ENCODE data around the gene GLMP. TPM values are rescaled to one million over a fixed set of nuclear protein-coding genes. Genes with fewer than 3 reads are reported as not detected.
A peak's percentile ranks its signal among the peaks of the same experiment; 100 is the strongest.

Gene GLMP
- total and polyA plus RNA-seq, 2 of the 13 experiments (the other 11 are each of a cell fraction or from before 2014, with no cell fraction given) = 44.6 to 75.8 TPM

- TF ChIP-seq AHDC1 (CRISPR knock-in tag; IDR thresholded peaks at IDR 0.05; ENCODE audit: borderline replicate concordance) = no peak
- no peak for TF ChIP-seq ZNF230 (CRISPR knock-in tag; IDR thresholded peaks at IDR 0.05)
- no peak for TF ChIP-seq MTA1 (CRISPR knock-in tag; IDR thresholded peaks at IDR 0.05; ENCODE audit: borderline replicate concordance)
- peak; percentile 41; the same call in 1 of the 2 replicates for TF ChIP-seq ZFP36L1 (CRISPR knock-in tag; IDR thresholded peaks at IDR 0.05)
- no peak for TF ChIP-seq HNRNPH1 (optimal IDR thresholded peaks at IDR 0.05; ENCODE audit: low read depth, low read length)
- TF ChIP-seq MXD1 (CRISPR knock-in tag; IDR thresholded peaks at IDR 0.05) = no peak
- 0 out of 2 replicates have a peak, but pooled peaks have one; percentile 28 for TF ChIP-seq ZFP90 (CRISPR knock-in tag; IDR thresholded peaks at IDR 0.05; ENCODE audit: borderline replicate concordance)
- no peak for TF ChIP-seq MAFF (IDR thresholded peaks at IDR 0.05; ENCODE audit: low read depth, low read length)
- TF ChIP-seq, protein P1, sequence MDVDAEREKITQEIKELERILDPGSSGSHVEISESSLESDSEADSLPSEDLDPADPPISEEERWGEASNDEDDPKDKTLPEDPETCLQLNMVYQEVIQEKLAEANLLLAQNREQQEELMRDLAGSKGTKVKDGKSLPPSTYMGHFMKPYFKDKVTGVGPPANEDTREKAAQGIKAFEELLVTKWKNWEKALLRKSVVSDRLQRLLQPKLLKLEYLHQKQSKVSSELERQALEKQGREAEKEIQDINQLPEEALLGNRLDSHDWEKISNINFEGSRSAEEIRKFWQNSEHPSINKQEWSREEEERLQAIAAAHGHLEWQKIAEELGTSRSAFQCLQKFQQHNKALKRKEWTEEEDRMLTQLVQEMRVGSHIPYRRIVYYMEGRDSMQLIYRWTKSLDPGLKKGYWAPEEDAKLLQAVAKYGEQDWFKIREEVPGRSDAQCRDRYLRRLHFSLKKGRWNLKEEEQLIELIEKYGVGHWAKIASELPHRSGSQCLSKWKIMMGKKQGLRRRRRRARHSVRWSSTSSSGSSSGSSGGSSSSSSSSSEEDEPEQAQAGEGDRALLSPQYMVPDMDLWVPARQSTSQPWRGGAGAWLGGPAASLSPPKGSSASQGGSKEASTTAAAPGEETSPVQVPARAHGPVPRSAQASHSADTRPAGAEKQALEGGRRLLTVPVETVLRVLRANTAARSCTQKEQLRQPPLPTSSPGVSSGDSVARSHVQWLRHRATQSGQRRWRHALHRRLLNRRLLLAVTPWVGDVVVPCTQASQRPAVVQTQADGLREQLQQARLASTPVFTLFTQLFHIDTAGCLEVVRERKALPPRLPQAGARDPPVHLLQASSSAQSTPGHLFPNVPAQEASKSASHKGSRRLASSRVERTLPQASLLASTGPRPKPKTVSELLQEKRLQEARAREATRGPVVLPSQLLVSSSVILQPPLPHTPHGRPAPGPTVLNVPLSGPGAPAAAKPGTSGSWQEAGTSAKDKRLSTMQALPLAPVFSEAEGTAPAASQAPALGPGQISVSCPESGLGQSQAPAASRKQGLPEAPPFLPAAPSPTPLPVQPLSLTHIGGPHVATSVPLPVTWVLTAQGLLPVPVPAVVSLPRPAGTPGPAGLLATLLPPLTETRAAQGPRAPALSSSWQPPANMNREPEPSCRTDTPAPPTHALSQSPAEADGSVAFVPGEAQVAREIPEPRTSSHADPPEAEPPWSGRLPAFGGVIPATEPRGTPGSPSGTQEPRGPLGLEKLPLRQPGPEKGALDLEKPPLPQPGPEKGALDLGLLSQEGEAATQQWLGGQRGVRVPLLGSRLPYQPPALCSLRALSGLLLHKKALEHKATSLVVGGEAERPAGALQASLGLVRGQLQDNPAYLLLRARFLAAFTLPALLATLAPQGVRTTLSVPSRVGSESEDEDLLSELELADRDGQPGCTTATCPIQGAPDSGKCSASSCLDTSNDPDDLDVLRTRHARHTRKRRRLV (CRISPR knock-in tag; IDR thresholded peaks at IDR 0.05) = no peak
- TF ChIP-seq EHMT2 (IDR thresholded peaks at IDR 0.05; ENCODE audit: borderline replicate concordance, low read depth, low read length) = no peak
- TF ChIP-seq FOXK2 (IDR thresholded peaks at IDR 0.05) = no peak
- no peak for TF ChIP-seq JUN (CRISPR knock-in tag; IDR thresholded peaks at IDR 0.05)
- TF ChIP-seq ZBTB37 (CRISPR knock-in tag; IDR thresholded peaks at IDR 0.05) = no peak
- TF ChIP-seq NCOA5 (CRISPR knock-in tag; IDR thresholded peaks at IDR 0.05) = no peak
- TF ChIP-seq ZNF143 (CRISPR knock-in tag; IDR thresholded peaks at IDR 0.05) = no peak
- TF ChIP-seq ELF4 (CRISPR knock-in tag; IDR thresholded peaks at IDR 0.05; ENCODE audit: borderline replicate concordance) = 0 out of 2 replicates have a peak, but pooled peaks have one; percentile 42
- no peak for TF ChIP-seq CEBPB (IDR thresholded peaks at IDR 0.05; ENCODE audit: borderline replicate concordance, low read depth, low read length)
These were observed at the start of gene GLMP (continued) for GRCh38 chr1:156295391-156295947.
